KOPT-K1 (cell line): ENCODE data around the gene PKM.

Experiments
- H3K27ac ChIP-seq: fragments of 200-600 bp; sonication (generic); 2 replicates; pipeline ENCODE4 v1.5.1; 2016; ENCODE audit warnings: antibody characterized with exemption, mild to moderate bottlenecking, low read depth, low read length; ENCODE audit not compliant: poor library complexity, severe bottlenecking
- H3K36me3 ChIP-seq: fragments of 200-600 bp; sonication (generic); 2 replicates; pipeline ENCODE4 v1.5.1; 2017; ENCODE audit warnings: antibody characterized with exemption, mild to moderate bottlenecking, low read length, moderate library complexity; ENCODE audit not compliant: insufficient read depth
- H3K9me3 ChIP-seq: fragments of 200-600 bp; sonication (generic); 2 replicates; pipeline ENCODE4 v1.5.1; 2017; ENCODE audit warnings: antibody characterized with exemption, low read length, mild to moderate bottlenecking; ENCODE audit not compliant: insufficient read depth, poor library complexity, severe bottlenecking

PKM gene

DNA sequence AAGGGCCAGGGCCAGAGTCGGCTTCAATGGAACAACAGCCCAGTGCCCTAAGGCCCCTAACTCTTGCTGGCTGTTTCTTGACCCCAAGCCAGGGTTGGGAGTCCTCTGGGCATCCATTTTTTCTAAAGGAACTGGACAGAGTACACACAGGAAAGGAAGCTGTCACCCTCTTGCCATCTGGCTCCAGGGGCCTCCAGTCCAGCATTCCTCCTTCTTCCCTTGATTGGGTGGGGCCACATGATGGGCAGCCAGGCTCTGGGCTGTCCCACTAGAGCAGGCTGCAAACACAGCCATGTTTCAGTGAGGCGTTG is 31.8 kb downstream of the PKM start:
- Histone ChIP-seq H3K36me3 (peaks cover 65% of the 10 kb centered on the region), H3K27ac (no peak overlapping the region), H3K9me3 (no peaks in the 10 kb centered on the region)

DNA sequence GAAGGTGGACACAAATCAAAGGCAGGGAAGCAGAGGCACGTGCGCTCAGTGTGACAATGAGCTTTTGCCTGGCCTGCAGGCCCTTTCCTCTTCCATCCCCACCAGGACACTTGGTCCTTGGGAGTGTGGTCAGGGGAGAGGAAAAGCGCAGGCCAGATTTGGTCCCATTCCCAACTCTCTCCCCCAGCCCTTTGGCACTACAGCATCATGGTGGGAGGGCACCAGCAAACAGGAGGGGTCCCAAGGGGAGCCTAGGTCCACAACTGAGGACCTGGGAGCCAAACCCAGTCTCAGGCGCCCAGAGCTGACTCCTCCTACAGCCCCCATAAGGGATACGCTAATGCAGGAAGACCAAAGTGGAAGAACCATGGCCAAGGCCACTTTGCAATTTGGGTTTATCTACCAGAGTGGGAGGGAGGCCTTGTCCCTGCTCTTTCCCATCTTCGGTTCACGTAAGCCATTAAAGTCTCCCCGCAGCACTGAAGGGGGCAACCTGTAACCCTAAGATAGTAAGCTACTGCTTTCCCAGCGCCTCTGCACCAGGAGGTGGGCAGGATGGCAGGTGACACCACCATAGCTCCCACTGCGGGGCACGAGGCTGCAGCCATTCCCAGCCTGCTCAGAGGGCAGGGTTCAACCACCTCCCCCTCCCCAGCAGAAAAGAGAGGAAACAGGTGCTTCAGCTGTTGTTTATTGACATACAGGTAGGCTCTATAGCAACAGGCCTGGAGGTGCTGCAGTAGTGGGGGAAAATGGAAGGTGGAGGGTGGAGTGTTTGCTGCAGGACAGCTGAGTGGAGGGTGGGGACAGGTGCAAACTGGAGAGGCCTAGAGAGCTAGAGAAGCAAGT is 32.4 kb downstream of the PKM start:
- H3K36me3 ChIP-seq: peaks cover 59% of the 10 kb centered on the region
- H3K9me3 ChIP-seq: no peaks in the 10 kb centered on the region
- H3K27ac ChIP-seq: no peak overlapping the region

- no peak within 1 kb of the TSS for H3K27ac ChIP-seq
- peaks cover 50% of the 10 kb centered on the region for H3K36me3 ChIP-seq
Measured at GRCh38 chr15:72197460-72198355, 33.3 kb downstream of the PKM start, which contains the start of gene GRAMD2A. Gene GRAMD2A, minus strand, starts transcription at chr15:72197787.

DNA sequence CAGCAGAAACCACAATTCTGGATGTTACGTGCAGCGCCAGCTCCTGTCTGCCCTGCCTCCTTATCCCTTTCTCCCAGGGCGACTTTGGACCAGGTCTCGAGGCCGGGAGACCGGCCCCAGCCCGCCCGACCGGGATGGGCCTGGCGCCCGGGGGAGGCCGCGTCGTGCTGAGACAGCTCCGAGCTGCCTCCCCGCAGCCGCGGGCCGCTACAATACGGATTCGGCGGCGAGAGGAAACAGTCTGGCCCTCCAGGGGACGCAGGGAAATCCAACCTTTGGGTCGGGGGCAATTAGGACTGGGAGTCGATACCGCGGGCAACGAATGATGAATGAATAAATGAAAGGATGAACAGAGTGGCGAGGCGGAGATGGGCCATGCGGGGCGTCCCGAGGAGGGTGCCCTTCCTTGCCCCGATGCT is 33.9 kb downstream of the PKM start:
- no peak overlapping the region for H3K27ac ChIP-seq

More at GRCh38 chr15:72197460-72198355, 33.3 kb downstream of the PKM start, which contains the start of gene GRAMD2A:
- no peaks in the 10 kb centered on the region for H3K9me3 ChIP-seq

GRCh38 chr15:72196409-72197040 is 34.5 kb downstream of the PKM start:
- no peaks in the 10 kb centered on the region for H3K9me3 ChIP-seq
- peaks cover 38% of the 10 kb centered on the region for H3K36me3 ChIP-seq
- H3K27ac ChIP-seq: no peak overlapping the region

More for the DNA sequence above, 33.9 kb downstream of the PKM start:
- H3K36me3 ChIP-seq: peaks cover 43% of the 10 kb centered on the region
- no peaks in the 10 kb centered on the region for H3K9me3 ChIP-seq

- Histone ChIP-seq H3K9me3 (no peaks in the 10 kb centered on the region), H3K27ac (no peak overlapping the region), H3K36me3 (peaks cover 24% of the 10 kb centered on the region)
Measured at GRCh38 chr15:72195101-72195511, 35.9 kb downstream of the PKM start.

DNA sequence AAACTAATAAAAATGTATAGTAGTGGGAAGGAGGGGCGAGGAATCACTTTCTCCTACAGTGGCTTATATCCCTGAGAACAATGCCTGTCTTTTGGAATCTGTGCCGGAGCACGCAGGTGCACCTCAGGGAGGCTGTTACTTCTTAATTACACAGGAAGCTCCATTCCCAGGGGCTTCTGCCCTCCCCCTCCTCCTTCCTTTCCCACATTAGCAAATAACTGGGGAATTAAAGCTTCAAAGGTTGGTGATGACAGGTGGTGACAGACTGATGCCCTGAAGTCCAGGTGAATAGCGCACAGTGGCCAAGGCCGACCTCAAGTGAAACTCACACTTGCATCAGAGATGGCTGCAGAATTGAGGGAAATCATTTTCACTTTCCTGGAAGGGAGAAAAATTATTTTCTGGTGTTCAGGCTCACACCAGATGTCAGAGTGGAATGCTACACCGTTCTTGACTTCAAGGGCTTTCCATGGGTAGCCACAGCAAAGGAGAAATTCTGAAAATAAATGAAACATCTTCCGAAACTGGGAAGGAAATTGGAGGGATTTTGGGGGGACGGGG is 37.1 kb downstream of the PKM start:
- no peaks in the 10 kb centered on the region for H3K9me3 ChIP-seq
- H3K36me3 ChIP-seq: peaks cover 12% of the 10 kb centered on the region
- no peak overlapping the region for H3K27ac ChIP-seq

GRCh38 chr15:72192416-72192815 is 38.6 kb downstream of the PKM start:
- Histone ChIP-seq H3K9me3 (no peaks in the 10 kb centered on the region), H3K36me3 (no peaks in the 10 kb centered on the region), H3K27ac (no peak overlapping the region)

- Histone ChIP-seq H3K27ac (no peak overlapping the region), H3K36me3 (no peaks in the 10 kb centered on the region), H3K9me3 (no peaks in the 10 kb centered on the region)
Measured at GRCh38 chr15:72189250-72189902, 41.6 kb downstream of the PKM start.

DNA sequence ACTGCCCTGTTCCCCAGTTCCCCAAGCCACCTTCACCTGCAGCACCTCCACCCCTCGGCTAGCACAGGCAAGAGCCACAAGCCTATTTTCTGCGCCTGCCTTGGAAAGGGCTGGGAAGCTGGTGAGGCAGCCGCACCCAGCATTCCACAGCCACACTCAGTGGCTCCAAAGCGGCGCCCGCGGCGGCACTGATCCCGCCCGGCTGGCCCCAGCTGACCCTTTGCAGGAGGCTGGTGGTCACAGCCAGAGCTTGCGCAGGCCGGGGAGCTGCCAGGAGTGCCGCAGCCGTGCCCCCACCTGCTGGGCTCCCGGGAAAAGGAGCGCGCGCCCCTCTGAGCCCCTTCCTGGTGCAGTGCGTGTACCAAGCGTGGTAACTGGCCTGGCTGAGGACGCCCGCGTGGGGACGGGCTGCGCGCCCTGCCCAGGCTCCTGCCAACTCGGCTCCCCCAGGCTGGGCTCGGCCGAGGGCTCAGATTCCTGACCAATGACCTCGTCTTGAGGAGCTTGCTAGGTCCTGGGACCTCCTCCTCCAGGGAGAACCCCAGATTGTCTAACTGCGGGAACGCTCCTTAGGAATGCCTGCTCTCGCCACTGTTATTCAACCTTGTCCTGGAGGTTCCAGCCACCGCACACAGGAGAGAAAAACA is 46.7 kb downstream of the PKM start:
- Histone ChIP-seq H3K27ac (no peak overlapping the region), H3K36me3 (no peaks in the 10 kb centered on the region), H3K9me3 (no peaks in the 10 kb centered on the region)

DNA sequence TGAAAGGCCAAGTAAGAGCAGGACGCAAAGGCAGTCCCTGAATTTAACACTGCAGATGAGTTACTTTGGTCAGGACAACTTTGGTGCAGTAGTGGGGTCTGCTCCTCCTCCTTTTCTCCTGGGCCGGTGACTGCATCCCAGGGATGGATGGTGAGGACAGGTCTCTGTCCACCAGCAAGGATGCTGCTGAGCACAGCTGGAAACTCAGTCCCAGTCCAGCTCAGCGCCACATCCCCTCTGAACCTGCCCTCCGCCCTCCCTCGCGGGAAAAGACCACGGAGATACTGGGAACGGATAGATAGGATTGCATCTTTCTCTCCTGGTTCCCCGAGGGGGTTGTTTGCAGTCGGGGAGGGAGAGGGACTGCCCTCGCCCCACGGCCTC is 47.2 kb downstream of the PKM start:
- Histone ChIP-seq H3K9me3 (no peaks in the 10 kb centered on the region), H3K36me3 (no peaks in the 10 kb centered on the region), H3K27ac (no peak overlapping the region)

DNA sequence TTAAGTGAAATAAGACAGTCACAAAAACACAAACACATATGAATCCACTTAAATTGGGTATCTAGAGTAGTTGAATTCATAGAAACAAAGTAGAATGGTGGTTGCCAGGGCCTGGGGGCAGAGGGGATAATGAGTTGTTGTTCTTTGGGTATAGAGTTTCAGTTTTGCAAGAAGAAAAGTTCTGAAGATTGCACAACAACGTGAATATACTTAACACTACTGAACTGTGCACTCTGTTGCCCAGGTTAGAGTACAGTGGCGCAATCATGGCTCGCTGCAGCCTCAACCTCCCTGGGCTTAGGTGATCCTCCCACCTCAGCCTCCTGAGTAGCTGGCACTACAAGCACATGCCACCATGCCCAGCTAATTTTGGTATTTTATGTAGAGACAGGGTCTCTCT is 48.3 kb downstream of the PKM start:
- Histone ChIP-seq H3K36me3 (no peaks in the 10 kb centered on the region), H3K27ac (no peak overlapping the region)

DNA sequence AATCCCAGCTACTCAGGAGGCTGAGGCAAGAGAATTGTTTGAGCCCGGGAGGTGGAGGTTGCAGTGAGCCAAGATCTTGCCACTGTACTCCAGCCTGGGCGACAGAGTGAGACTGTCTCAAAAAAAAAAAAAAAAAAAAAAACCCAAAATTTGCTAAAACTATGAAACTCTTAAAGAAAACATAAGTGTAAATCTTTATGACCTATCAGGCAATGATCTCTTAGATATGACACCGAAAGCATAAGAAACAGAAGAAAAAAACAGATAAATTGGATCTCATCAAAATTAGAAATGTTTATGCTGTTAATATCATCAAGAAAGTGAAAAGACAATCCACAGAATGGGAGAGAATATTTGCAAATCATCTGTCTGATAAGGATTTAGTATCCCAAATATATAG is 48.7 kb downstream of the PKM start:
- Histone ChIP-seq H3K9me3 (no peaks in the 10 kb centered on the region), H3K27ac (no peak overlapping the region), H3K36me3 (no peaks in the 10 kb centered on the region)

More for the DNA sequence above, 48.3 kb downstream of the PKM start:
- no peaks in the 10 kb centered on the region for H3K9me3 ChIP-seq

GRCh38 chr15:72180761-72181324 is 50.1 kb downstream of the PKM start:
- H3K9me3 ChIP-seq: no peaks in the 10 kb centered on the region
- no peak overlapping the region for H3K27ac ChIP-seq
- H3K36me3 ChIP-seq: no peaks in the 10 kb centered on the region
